ENCODE measurements around the gene ARL6.

Gene ARL6

DNA sequence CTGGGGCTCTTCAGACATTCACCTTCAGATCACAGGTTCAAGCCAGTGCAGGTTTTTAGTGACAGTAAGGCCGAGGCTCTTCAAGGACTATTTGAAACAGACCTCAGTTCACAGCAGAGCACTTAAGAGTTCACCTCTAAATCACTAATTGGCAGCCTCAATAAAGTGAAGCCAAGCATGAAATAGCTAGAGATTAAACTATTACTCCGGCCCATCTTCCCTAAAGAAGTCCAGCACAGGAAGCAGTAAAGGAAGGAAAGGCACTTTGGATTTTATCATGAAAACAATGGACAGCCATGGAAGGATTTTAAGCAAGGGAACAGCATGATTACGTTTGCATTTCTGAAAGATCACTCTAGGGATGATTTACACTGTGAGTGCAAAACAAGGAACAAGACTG is 27.6 kb upstream of the ARL6 start (continued):
- TF ChIP-seq ZNF692 (tag by site-specific recombination; IDR thresholded peaks at IDR 0.05), result no peak
- no peak for TF ChIP-seq ZNF16 (tag by site-specific recombination; IDR thresholded peaks at IDR 0.05; ENCODE audit: low read depth)
- no peak for TF ChIP-seq ZBTB17 (tag by site-specific recombination; IDR thresholded peaks at IDR 0.05)
- TF ChIP-seq ZNF394 (tag by site-specific recombination; IDR thresholded peaks at IDR 0.05; ENCODE audit: borderline replicate concordance), result no peak

- Histone ChIP-seq H3K27ac (ENCODE audit: extremely low read depth, low read depth, low read length) (no peak overlapping the region), H3K9me3 (ENCODE audit: control insufficient read depth, insufficient read depth, low read depth, low read length) (no peaks in the 10 kb centered on the region), H3K36me3 (ENCODE audit: control insufficient read depth in 2 of 2, insufficient read depth in 1 of 2, low read length in 2 of 2) (no peaks in the 10 kb centered on the region), H3K4me3 (ENCODE audit: low read depth, low read length) (no peak overlapping the region), H3K4me1 (ENCODE audit: control insufficient read depth, insufficient read depth, low read length) (peaks cover 2% of the 10 kb centered on the region; the same call in 1 of the 2 replicates)
- ChIA-PET CTCF (no interaction called here), POLR2A (no interaction called here)
- TF ChIP-seq ZNF398 (tag by site-specific recombination; IDR thresholded peaks at IDR 0.05) (no peak), ZBTB1 (tag by site-specific recombination; IDR thresholded peaks at IDR 0.05) (no peak), AEBP2 (tag by site-specific recombination; IDR thresholded peaks at IDR 0.05; ENCODE audit: borderline replicate concordance) (no peak), ZNF37A (tag by site-specific recombination; IDR thresholded peaks at IDR 0.05) (no peak), SETDB1 (IDR thresholded peaks at IDR 0.05; ENCODE audit: insufficient read length, low read length) (no peak), MZF1 (tag by site-specific recombination; IDR thresholded peaks at IDR 0.05; ENCODE audit: borderline replicate concordance) (no peak), ZNF548 (tag by site-specific recombination; IDR thresholded peaks at IDR 0.05) (no peak), KLF9 (tag by site-specific recombination; IDR thresholded peaks at IDR 0.05; ENCODE audit: low read depth) (no peak), ZNF629 (tag by site-specific recombination; IDR thresholded peaks at IDR 0.05) (no peak), KLF16 (tag by site-specific recombination; IDR thresholded peaks at IDR 0.05) (no peak), ZNF248 (tag by site-specific recombination; IDR thresholded peaks at IDR 0.05) (no peak), ZNF658 (tag by site-specific recombination; IDR thresholded peaks at IDR 0.05) (no peak), ZFP37 (tag by site-specific recombination; IDR thresholded peaks at IDR 0.05) (no peak), OVOL3 (tag by site-specific recombination; IDR thresholded peaks at IDR 0.05) (no peak)
- TF ChIP-seq, protein P1, sequence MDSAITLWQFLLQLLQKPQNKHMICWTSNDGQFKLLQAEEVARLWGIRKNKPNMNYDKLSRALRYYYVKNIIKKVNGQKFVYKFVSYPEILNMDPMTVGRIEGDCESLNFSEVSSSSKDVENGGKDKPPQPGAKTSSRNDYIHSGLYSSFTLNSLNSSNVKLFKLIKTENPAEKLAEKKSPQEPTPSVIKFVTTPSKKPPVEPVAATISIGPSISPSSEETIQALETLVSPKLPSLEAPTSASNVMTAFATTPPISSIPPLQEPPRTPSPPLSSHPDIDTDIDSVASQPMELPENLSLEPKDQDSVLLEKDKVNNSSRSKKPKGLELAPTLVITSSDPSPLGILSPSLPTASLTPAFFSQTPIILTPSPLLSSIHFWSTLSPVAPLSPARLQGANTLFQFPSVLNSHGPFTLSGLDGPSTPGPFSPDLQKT (IDR thresholded peaks at IDR 0.05; ENCODE audit: borderline replicate concordance, low read depth, low read length), result no peak
Measured at GRCh38 chr3:97738761-97739160, 25.8 kb upstream of the ARL6 start.

DNA sequence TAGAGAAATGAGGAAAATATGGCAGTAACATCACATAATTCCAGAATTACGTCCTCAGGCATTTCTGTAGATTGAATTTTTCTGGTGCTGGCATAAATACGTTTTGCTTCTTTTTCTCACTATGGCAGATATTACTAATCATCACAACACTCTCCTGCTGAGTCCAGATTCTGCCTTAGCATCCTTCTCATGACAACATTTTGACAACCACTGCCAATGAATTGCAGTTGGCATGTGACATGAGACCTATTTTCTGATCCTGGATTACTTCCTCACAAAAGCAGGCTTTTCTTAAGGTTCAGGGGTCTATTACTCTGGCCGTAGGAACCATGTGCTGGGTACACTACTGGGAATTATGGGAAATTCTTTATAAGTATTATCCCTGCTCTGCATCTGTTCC is 22.5 kb upstream of the ARL6 start:
- ChIA-PET POLR2A (no interaction called here), CTCF (no interaction called here)
- H3K4me3 ChIP-seq (ENCODE audit: low read depth, low read length), result no peak overlapping the region
- TF ChIP-seq SP3 (tag by site-specific recombination; IDR thresholded peaks at IDR 0.05), result no peak
- TF ChIP-seq ZNF341 (tag by site-specific recombination; IDR thresholded peaks at IDR 0.05; ENCODE audit: low read depth), result no peak
- TF ChIP-seq ZSCAN16 (tag by site-specific recombination; IDR thresholded peaks at IDR 0.05), result no peak
- TF ChIP-seq ZNF366 (tag by site-specific recombination; conservative IDR thresholded peaks at IDR 0.05), result no peak
- TF ChIP-seq IKZF3 (tag by site-specific recombination; IDR thresholded peaks at IDR 0.05), result no peak
- no peak for TF ChIP-seq ZNF398 (tag by site-specific recombination; IDR thresholded peaks at IDR 0.05)
- no peak for TF ChIP-seq REPIN1 (tag by site-specific recombination; IDR thresholded peaks at IDR 0.05; ENCODE audit: low read depth)
- no peak for TF ChIP-seq ZNF629 (tag by site-specific recombination; IDR thresholded peaks at IDR 0.05)
- TF ChIP-seq ZEB2 (tag by site-specific recombination; IDR thresholded peaks at IDR 0.05), result no peak
- TF ChIP-seq WT1 (tag by site-specific recombination; IDR thresholded peaks at IDR 0.05), result no peak
- no peak for TF ChIP-seq ZNF610 (tag by site-specific recombination; IDR thresholded peaks at IDR 0.05; ENCODE audit: borderline replicate concordance)

More for the DNA sequence above, 22.5 kb upstream of the ARL6 start:
- H3K9me3 ChIP-seq (ENCODE audit: control insufficient read depth, insufficient read depth, low read depth, low read length), result no peaks in the 10 kb centered on the region
- no peaks in the 10 kb centered on the region for H3K36me3 ChIP-seq (ENCODE audit: control insufficient read depth in 2 of 2, insufficient read depth in 1 of 2, low read length in 2 of 2)
- H3K27ac ChIP-seq (ENCODE audit: extremely low read depth, low read depth, low read length), result no peak overlapping the region
- peaks cover 2% of the 10 kb centered on the region; the same call in 1 of the 2 replicates for H3K4me1 ChIP-seq (ENCODE audit: control insufficient read depth, insufficient read depth, low read length)

Measured in HEK293 (cell line).